ENCODE data around the gene CORIN.

Gene CORIN

GRCh38 chr4:47819178-47819577 lies 18.7 kb downstream of the CORIN start:
- no peak for TF ChIP-seq CTCF (IDR thresholded peaks at IDR 0.05; ENCODE audit: low read depth, low read length)
- DNase-seq (ENCODE audit: extremely low read depth, low read depth) = no peak

GRCh38 chr4:47817275-47817674 lies 20.6 kb downstream of the CORIN start:
- no peak for TF ChIP-seq CTCF (IDR thresholded peaks at IDR 0.05; ENCODE audit: low read depth, low read length)
- no peak for DNase-seq (ENCODE audit: extremely low read depth, low read depth)

GRCh38 chr4:47816748-47817147 lies 21.1 kb downstream of the CORIN start:
- no peak for DNase-seq (ENCODE audit: extremely low read depth, low read depth)
- TF ChIP-seq CTCF (IDR thresholded peaks at IDR 0.05; ENCODE audit: low read depth, low read length) = no peak

GRCh38 chr4:47814618-47815295 lies 23.1 kb downstream of the CORIN start:
- no peak for DNase-seq (ENCODE audit: extremely low read depth, low read depth)
- TF ChIP-seq CTCF (IDR thresholded peaks at IDR 0.05; ENCODE audit: low read depth, low read length) = no peak

- DNase-seq (ENCODE audit: extremely low read depth, low read depth) = no peak
- no peak for TF ChIP-seq CTCF (IDR thresholded peaks at IDR 0.05; ENCODE audit: low read depth, low read length)
These were observed 28.1 kb downstream of the CORIN start for GRCh38 chr4:47809654-47810203.

- no peak for TF ChIP-seq CTCF (IDR thresholded peaks at IDR 0.05; ENCODE audit: low read depth, low read length)
- DNase-seq (ENCODE audit: extremely low read depth, low read depth) = no peak
These were observed 33.3 kb downstream of the CORIN start for GRCh38 chr4:47804598-47804997.

- no peak for TF ChIP-seq CTCF (IDR thresholded peaks at IDR 0.05; ENCODE audit: low read depth, low read length)
- DNase-seq (ENCODE audit: extremely low read depth, low read depth) = no peak
These were observed 36.3 kb downstream of the CORIN start for GRCh38 chr4:47801481-47802002.
